Measurements from ENCODE around the gene BTF3. TPM values are rescaled to one million over a fixed set of nuclear protein-coding genes. Genes with fewer than 3 reads are reported as not detected.

Gene BTF3
- total RNA-seq, 1 experiment from 2014 or later = 861 TPM

DNA sequence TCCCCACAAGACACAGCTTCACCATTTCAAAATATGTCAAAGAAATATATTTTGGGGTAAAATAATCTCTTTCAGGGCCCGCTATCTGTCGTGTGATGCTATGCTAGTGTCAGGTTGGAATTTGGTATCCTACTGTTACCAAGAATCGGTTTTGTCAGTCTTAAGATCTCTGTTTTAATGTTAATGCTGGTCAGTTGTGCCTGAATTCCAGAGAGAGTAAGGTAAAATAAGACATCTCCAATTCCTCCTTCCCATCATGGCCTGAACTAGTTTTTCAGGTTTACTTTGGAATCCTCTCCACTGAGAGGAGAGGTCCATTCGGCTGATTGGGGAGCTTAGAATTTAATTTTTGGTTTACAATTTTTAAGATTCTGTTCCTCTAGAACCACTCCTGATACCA is 10.4 kb upstream of the BTF3 start:
- H3K4ac ChIP-seq (ENCODE audit: low read depth, low read length) = no peak overlapping the region

More for the DNA sequence above, 10.4 kb upstream of the BTF3 start:
- H3K27me3 Mint-ChIP-seq (ENCODE audit: low read depth) = peaks cover 2% of the 10 kb centered on the region; the same call in 1 of the 2 replicates
- H2AFZ ChIP-seq (ENCODE audit: low read length) = no peak overlapping the region
- no peak for DNase-seq
- H2AK5ac ChIP-seq (ENCODE audit: insufficient read length, low read length) = no peak overlapping the region
- no peaks in the 10 kb centered on the region for H4K20me1 ChIP-seq (ENCODE audit: control insufficient read depth, insufficient read depth, insufficient read length)
- H3K79me2 ChIP-seq (ENCODE audit: insufficient read depth, low read length) = no peaks in the 10 kb centered on the region
- no peaks in the 10 kb centered on the region for H3K79me1 ChIP-seq (ENCODE audit: insufficient read depth, low read depth, low read length, poor library complexity, severe bottlenecking)
- H3K27ac Mint-ChIP-seq = peak overlapping the region; percentile 96 to 99 (median 99)
- no peak overlapping the region for H2BK20ac ChIP-seq (ENCODE audit: low read depth, low read length, poor library complexity, severe bottlenecking)
- peak overlapping the region; percentile 20 for H3T11ph ChIP-seq (ENCODE audit: low read length)
- peak overlapping the region; percentile 84 for H3K18ac ChIP-seq (ENCODE audit: insufficient read length, low read depth, low read length)
- H3K4me1 Mint-ChIP-seq = peaks cover 61 to 73% of the 10 kb centered on the region in 2 experiments
- no peaks in the 10 kb centered on the region for H3K27me3 ChIP-seq (ENCODE audit: insufficient read depth, low read length)
- H3K23me2 ChIP-seq (ENCODE audit: insufficient read length, low read depth, low read length, poor library complexity, severe bottlenecking) = no peaks in the 10 kb centered on the region
- H3K14ac ChIP-seq (ENCODE audit: insufficient read depth, low read length) = peak overlapping the region; percentile 63; the same call in 1 of the 2 replicates
- no peak overlapping the region for H2BK12ac ChIP-seq (ENCODE audit: insufficient read length, low read depth, low read length)
- no peak overlapping the region for H3K9ac ChIP-seq (ENCODE audit: extremely low read depth, insufficient read length, low read length)
- H3K23ac ChIP-seq (ENCODE audit: insufficient read length, low read depth, low read length) = no peak overlapping the region
- H3K27ac ChIP-seq (ENCODE audit: insufficient read length, low read depth, low read length) = peak overlapping the region; percentile 98
- H3K4me3 Mint-ChIP-seq = peak overlapping the region; percentile 11 to 43; a peak in 2 of 5 replicates
- H4K8ac ChIP-seq (replicated peaks; ENCODE audit: insufficient read length, low read depth, low read length) = no peak overlapping the region
- H3K4me2 ChIP-seq (ENCODE audit: insufficient read depth, insufficient read length, low read length) = peak overlapping the region; percentile 24
- H3K9me3 ChIP-seq (ENCODE audit: control insufficient read depth, low read depth, low read length) = no peaks in the 10 kb centered on the region
- no peak overlapping the region for H2BK15ac ChIP-seq (ENCODE audit: low read depth, low read length)
- H4K5ac ChIP-seq (ENCODE audit: insufficient read length, low read depth, low read length) = no peak overlapping the region
- no peak overlapping the region for H2BK5ac ChIP-seq (ENCODE audit: insufficient read length, low read length)
- H2BK120ac ChIP-seq (ENCODE audit: low read depth, low read length, poor library complexity, severe bottlenecking) = peak overlapping the region; percentile 50
- no peak overlapping the region for H4K91ac ChIP-seq (ENCODE audit: insufficient read length, low read depth, low read length)
- H3K36me3 Mint-ChIP-seq (ENCODE audit: insufficient read depth in 1 of 3, low read depth in 3 of 3) = peaks cover 0 to 4% (median 0%) of the 10 kb centered on the region in 3 experiments; a peak in 2 of 7 replicates
- H3K4me1 ChIP-seq (ENCODE audit: insufficient read depth, low read length) = peaks cover 26% of the 10 kb centered on the region; the same call in 1 of the 2 replicates
- no CpG with 5 or more reads among the region's 4 CpGs for WGBS (ENCODE audit: extremely low coverage, insufficient read length, low lambda C conversion rate)
- peaks cover 0 to 3% of the 10 kb centered on the region in 2 experiments; a peak in 1 of 5 replicates for H3K9me3 Mint-ChIP-seq
- no peak overlapping the region for H3K56ac ChIP-seq (ENCODE audit: insufficient read length, low read depth, low read length)
- TF ChIP-seq, protein P1, sequence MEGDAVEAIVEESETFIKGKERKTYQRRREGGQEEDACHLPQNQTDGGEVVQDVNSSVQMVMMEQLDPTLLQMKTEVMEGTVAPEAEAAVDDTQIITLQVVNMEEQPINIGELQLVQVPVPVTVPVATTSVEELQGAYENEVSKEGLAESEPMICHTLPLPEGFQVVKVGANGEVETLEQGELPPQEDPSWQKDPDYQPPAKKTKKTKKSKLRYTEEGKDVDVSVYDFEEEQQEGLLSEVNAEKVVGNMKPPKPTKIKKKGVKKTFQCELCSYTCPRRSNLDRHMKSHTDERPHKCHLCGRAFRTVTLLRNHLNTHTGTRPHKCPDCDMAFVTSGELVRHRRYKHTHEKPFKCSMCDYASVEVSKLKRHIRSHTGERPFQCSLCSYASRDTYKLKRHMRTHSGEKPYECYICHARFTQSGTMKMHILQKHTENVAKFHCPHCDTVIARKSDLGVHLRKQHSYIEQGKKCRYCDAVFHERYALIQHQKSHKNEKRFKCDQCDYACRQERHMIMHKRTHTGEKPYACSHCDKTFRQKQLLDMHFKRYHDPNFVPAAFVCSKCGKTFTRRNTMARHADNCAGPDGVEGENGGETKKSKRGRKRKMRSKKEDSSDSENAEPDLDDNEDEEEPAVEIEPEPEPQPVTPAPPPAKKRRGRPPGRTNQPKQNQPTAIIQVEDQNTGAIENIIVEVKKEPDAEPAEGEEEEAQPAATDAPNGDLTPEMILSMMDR (conservative IDR thresholded peaks at IDR 0.05) = no peak

All from H9 (cell line).